DMS153 (cell line): Measurements from ENCODE around the gene RNF144A.

Experiments
- DNase-seq: peaks from one replicate; lab custom pipeline; 2025; lab: John Stamatoyannopoulos, UW

Gene RNF144A

GRCh38 chr2:6908291-6908690 lies 8.9 kb upstream of the RNF144A start:
- DNase-seq, result no peak

GRCh38 chr2:6909431-6910385 lies 7.5 kb upstream of the RNF144A start:
- DNase-seq, result no peak

DNA sequence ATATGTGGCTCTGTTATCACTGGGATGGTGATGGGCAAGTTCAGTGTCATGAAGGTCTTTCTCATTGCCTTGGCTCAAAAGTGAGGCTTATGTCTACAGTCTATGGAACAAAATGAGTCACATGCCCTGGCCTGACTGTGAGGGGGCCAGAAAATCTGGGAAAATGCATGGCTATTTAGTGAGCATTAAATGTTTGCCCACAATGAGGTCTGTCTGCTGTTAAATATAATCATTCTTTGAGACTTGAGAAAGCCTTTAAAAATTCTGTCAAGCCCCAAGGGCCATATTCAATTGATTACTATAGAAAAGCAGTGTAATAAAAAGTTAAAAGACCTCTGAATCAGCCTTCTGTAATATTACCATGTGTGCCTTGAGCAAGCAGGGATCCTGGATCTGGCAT lies 5.5 kb upstream of the RNF144A start:
- DNase-seq, result no peak

DNA sequence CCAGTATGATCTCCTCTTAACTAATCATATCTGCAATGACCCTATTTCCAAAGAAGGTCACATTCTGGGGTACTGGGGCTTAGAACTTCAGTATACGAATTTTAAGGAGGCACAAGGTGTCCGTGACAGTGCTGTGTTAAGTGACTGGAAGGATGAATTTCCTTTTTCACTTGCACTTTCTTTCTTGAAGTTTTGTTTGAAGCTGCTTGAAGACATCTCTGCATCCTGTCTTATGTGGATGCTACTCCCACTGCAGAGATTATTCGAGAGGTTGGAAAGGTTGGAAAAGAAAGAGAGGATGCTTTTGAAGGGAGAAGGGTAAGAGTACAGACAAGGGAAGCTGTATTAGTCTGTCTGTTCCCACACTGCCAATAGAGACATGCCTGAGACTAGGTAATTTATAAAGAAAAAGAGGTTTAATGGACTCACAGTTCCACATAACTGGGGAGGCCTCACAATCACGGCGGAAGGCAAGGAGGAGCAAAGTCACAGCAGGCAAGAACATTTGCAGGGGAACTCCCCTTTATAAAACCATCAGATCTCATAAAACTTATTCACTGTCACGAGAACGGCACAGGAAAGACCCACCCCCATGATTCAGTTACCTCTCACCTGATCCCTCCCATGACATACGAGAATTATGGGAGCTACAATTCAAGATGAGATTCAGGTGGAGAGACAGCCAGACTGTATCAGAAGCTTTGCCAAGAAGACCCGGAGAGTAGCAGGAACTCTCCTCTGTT lies 3.6 kb upstream of the RNF144A start:
- no peak for DNase-seq

GRCh38 chr2:6914828-6915227 lies 2.4 kb upstream of the RNF144A start:
- DNase-seq, result no peak

- no peak for DNase-seq
Measured at GRCh38 chr2:6915399-6915798, 1.8 kb upstream of the RNF144A start.

DNA sequence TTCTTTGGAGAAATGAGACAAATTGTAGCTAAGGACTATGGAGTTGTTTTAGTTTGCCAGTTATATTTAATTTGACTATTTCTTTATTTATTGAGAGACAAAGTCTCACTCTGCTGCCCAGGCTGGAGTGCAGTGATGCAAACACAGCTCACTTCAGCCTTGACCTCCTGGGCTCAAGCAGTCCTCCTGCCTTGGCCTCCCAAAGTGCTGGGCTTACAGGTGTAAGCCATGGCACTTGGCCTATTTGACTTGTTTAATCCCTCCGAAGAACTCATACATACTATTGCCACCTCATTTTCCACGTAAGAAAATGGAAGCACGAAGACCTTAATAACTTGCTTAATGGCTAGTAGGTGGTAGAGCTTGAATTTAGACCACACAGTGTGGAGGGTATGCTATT lies 988 bp upstream of the RNF144A start:
- no peak for DNase-seq

DNA sequence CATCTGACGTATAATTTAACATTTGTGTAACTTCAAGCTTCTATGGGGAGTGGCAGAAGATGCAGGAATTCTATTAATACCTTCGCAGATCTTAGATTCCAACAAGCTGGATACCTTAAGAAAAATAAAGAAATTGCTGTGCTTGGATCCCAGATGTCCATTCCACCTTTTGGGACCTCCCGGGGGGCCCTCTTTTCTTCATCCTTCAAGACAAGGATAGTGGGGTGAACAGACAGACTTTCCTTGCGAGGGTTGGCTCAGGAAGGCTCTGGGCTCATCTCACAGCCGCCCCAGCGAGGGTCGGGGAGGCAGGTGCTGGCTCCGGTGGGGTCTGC lies 509 bp upstream of the RNF144A start:
- DNase-seq, result no peak

- no peak for DNase-seq
Measured at GRCh38 chr2:6917761-6918421, 679 bp downstream of the RNF144A start.

DNA sequence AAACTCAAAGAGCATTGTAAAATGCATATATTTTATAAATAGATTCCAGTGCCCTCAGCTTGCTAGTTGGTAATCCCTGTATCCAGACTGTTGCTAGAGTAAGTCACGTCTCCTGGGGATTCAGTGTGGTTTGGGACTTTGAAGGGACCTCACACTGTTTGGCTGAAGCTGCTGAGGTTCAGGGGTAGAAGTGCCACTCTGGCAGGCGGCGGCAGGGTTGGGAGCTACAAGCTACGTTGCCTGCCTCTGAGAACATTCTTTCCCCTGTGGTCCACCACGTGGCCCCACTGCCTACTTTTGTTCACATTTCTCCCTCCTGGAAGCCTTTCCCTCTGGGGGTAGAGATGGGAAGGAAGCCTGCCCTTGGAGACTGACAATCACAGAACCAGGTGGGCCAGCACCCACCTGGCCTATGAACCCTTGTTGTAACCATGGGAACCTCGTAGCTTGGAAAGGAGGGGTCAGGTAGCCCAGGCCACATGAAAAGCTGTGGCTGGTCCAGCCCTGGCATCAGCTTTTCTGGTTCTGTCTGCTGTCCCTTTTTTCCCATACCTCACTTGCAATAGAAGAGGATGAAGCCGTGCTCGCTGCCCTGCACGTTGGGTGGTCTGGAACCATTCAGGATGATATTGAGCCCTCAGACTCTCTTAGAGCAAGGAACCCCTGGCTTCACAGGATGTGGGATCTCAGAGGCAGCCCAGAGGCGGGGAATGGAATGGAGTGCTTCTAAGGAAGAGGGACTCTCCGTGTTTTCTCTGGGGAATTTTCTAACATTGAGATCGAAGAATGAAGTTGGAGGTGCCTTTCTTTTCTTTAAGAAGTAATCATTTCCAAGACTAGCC lies 2.9 kb downstream of the RNF144A start:
- DNase-seq, result no peak

- DNase-seq, result no peak
Measured at GRCh38 chr2:6920743-6921064, 3.5 kb downstream of the RNF144A start.

DNA sequence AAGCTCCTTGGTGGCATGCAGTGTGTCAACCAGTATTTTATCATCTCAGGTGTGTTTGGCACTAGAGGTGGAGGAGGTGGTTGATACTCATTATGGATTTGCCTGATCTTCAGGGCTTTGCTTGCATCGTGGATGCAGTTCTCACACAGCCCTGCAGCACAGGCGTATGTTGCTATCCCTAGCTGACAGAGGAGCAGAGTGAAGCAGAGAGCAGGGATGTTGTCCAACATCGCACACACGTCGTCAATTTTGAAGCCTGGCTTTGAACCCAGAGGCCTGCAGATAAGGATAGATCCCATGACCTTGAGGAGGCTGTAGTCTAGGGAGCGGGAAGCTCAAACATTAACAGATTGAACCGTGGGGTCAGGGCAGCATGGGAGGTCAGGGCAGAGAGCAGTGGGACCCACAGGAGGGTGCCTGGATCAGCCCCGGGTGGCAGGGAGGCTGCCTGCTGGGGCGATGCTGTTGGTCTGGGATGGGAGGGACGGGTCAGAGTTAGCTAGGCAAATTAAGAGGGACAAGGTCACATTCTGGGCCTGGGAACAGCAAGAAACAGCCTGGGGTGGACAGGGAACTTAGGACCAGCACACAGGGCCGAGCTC lies 4.2 kb downstream of the RNF144A start:
- no peak for DNase-seq

DNA sequence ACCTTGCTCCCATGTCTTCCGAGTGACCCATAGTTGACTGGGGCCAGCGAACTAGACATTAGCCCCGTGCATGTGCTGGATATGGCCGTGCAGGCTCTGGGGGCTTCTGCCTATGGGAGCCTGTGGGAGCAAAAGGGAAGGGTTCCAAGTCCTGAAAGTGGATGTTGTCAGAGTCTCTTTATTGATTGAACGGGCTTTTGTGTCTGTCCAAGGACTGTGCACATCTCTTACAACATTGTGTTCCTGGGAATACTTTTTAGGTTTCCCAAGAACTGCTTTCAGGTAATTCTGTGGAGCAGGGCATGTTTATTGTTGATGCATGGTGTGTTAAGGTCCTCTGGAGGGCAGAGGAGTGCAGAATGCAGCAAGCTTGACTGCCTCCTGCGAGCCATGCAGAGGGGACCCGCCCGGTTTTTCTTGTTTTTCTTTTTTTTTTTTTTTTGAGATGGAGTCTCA lies 5.0 kb downstream of the RNF144A start:
- no peak for DNase-seq

DNA sequence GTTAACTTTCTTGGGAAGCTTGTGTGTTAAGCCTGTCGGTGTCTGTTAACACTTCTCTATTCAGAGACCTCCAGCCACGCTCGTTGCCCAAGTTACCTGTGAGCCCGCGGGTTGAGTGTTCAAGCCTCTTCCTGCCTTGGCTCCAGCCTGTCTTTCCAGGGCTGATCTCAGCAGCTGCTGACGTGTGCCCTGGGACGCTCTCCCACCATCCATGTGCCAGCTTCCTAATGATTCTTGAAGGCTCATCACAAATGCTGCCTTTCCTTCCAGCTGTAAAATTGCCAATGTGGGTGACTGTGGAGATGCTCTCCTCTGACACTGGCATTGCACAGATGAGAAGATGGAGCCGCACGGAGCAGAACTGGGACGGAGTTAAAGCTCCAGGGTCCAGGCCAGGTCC lies 6.1 kb downstream of the RNF144A start:
- no peak for DNase-seq

DNA sequence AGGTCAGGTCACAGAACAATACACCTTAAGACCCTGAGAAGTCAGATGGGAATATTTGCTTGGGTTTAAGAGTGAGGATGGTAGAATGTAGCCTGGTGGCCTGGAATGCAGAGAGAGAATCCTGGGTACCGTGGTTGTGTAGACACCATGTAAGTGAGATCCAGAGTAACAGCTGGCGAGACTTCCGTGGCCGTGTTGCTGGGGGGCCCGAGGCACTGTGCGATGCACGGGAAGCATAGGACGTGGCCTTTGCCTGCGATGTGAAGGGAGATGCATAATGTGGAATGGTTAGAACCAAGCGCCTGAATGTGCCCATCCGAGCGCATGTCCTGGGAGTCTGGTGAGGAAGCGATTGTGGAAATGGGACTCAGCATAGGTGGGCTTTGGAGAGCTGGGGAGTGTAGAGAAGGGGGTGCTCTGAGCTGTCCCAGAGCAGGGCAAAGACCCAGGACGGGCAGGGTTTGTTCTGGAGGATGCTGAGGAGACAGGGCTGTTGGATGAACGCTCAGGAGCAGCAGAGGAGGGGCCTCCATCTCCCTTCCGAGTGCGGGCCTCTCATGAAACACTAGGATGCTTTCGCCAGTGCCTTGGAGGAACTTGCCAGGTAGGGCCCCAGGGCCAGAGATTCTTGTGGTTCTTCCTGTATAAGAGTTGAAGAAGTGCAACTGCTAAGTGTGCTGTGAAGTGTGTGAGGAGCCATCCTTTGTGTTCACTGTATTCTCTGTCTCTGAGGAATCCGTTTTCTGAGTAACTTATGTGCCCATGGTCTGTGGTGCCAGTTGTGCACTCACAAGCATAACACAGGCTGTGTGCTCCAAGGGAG lies 7.1 kb downstream of the RNF144A start:
- no peak for DNase-seq

- no peak for DNase-seq
Measured at GRCh38 chr2:6924924-6925409, 7.8 kb downstream of the RNF144A start.

- DNase-seq, result no peak
Measured at GRCh38 chr2:6926071-6926732, 9.0 kb downstream of the RNF144A start.

GRCh38 chr2:6927186-6927585 lies 10.0 kb downstream of the RNF144A start:
- DNase-seq, result no peak

GRCh38 chr2:6927753-6928152 lies 10.5 kb downstream of the RNF144A start:
- DNase-seq, result no peak

GRCh38 chr2:6928452-6928851 lies 11.2 kb downstream of the RNF144A start:
- DNase-seq, result no peak
